IMR-90 (cell line): Measurements from ENCODE around the gene DENND5A. TPM values are rescaled to one million over a fixed set of nuclear protein-coding genes. Genes with fewer than 3 reads are reported as not detected.

ENCODE experiments used
- ATAC-seq: fragments of 200-7000 bp; cut with Tn5 transposase; 2 replicates; pipeline ENCODE4 v1.9.1; 2020; ENCODE audit warnings: low read depth, mild to moderate bottlenecking, moderate library complexity
- BruUV-seq: library from RNA; stranded (reverse); fragments of 400-500 nt; replicated peaks from 2 replicates; lab custom pipeline; 2021; lab: Mats Ljungman, UMichigan
- CTCF ChIA-PET: fragments of 300-600 bp; formaldehyde crosslinking; extraction: SDS; loops from one replicate; lab custom pipeline; 2021; ENCODE audit warnings: antibody characterized with exemption; lab: Yijun Ruan, JAX
- POLR2A ChIA-PET: fragments of 300-600 bp; sonication (Branson Sonifier 250); formaldehyde crosslinking; loops from one replicate; lab custom pipeline; 2022; ENCODE audit warnings: antibody characterized with exemption; ENCODE audit not compliant: unreplicated experiment; lab: Charles Lee
- DNase-seq: peaks from one replicate; pipeline ENCODE4 v3.0.0; 2013
- H2AFZ ChIP-seq: replicated peaks from 2 replicates; pipeline ENCODE3; 2013; ENCODE audit warnings: low read length, mild to moderate bottlenecking; ENCODE audit not compliant: poor library complexity
- H2AK5ac ChIP-seq: 2 replicates; pipeline ENCODE4 v1.6.1; 2013; ENCODE audit warnings: low read depth, low read length, inconsistent platforms
- H2AK9ac ChIP-seq: replicated peaks from 2 replicates; pipeline ENCODE3; 2013; ENCODE audit warnings: mild to moderate bottlenecking, low read depth, low read length, moderate library complexity; ENCODE audit not compliant: poor library complexity
- H2BK120ac ChIP-seq: 2 replicates; pipeline ENCODE4 v1.6.1; 2013; ENCODE audit warnings: low read depth, low read length, inconsistent platforms
- H2BK15ac ChIP-seq: 3 replicates; pipeline ENCODE4 v1.6.1; 2013; ENCODE audit warnings: low read depth, low read length, inconsistent platforms
- H2BK20ac ChIP-seq: 2 replicates; pipeline ENCODE4 v1.6.1; 2013; ENCODE audit warnings: low read depth, mild to moderate bottlenecking, inconsistent platforms, low read length, moderate library complexity
- H2BK5ac ChIP-seq: 2 replicates; pipeline ENCODE4 v1.6.1; 2013; ENCODE audit warnings: mild to moderate bottlenecking, low read depth, low read length, inconsistent platforms; ENCODE audit not compliant: poor library complexity, severe bottlenecking
- H3K14ac ChIP-seq: replicated peaks from 2 replicates; pipeline ENCODE4 v1.6.1; 2013; ENCODE audit warnings: low read depth, low read length, inconsistent platforms
- H3K18ac ChIP-seq: 2 replicates; pipeline ENCODE4 v1.6.1; 2013; ENCODE audit warnings: low read depth, low read length, control low read depth
- H3K23ac ChIP-seq: 2 replicates; pipeline ENCODE4 v1.6.1; 2013; ENCODE audit warnings: low read depth, low read length, inconsistent platforms
- H3K27ac ChIP-seq: 2 replicates; pipeline ENCODE4 v1.5.1; 2013; ENCODE audit warnings: mild to moderate bottlenecking, control low read depth, low read length; ENCODE audit not compliant: insufficient read depth
- H3K27me3 ChIP-seq: 2 replicates; pipeline ENCODE4 v1.6.1; 2013; ENCODE audit warnings: low read length; ENCODE audit not compliant: control insufficient read depth, insufficient read depth
- H3K36me3 ChIP-seq: 2 replicates; pipeline ENCODE4 v1.6.1; 2013; ENCODE audit warnings: low read length, mixed read lengths; ENCODE audit not compliant: control insufficient read depth, insufficient read depth
- H3K4ac ChIP-seq: 2 replicates; pipeline ENCODE4 v1.6.1; 2013; ENCODE audit warnings: low read depth, low read length, inconsistent platforms
- H3K4me1 ChIP-seq: 2 replicates; pipeline ENCODE4 v1.6.1; 2013; ENCODE audit warnings: low read length, mixed read lengths; ENCODE audit not compliant: control insufficient read depth, insufficient read depth
- H3K4me2 ChIP-seq: 2 replicates; pipeline ENCODE4 v1.6.1; 2013; ENCODE audit warnings: low read depth, mild to moderate bottlenecking, control low read depth, low read length, moderate library complexity
- H3K4me3 ChIP-seq: 2 replicates; pipeline ENCODE4 v1.5.1; 2013; ENCODE audit warnings: low read depth, mild to moderate bottlenecking, control low read depth, low read length, moderate library complexity; ENCODE audit not compliant: insufficient read depth
- H3K56ac ChIP-seq: 2 replicates; pipeline ENCODE4 v1.6.1; 2013; ENCODE audit warnings: low read length, inconsistent platforms; ENCODE audit not compliant: insufficient read depth; ENCODE audit errors: extremely low read depth
- H3K79me1 ChIP-seq, 2 experiments: 2 replicates each; pipeline ENCODE4 v1.6.1; 2013; ENCODE audit warnings: low read length in 2 of 2, inconsistent platforms in 1 of 2, low read depth in 1 of 2
- H3K9ac ChIP-seq: 2 replicates; pipeline ENCODE4 v1.6.1; 2013; ENCODE audit warnings: low read depth, low read length, control low read depth
- H3K9me1 ChIP-seq: 2 replicates; pipeline ENCODE4 v1.6.1; 2013; ENCODE audit warnings: low read length, inconsistent platforms; ENCODE audit not compliant: insufficient read depth
- H3K9me3 ChIP-seq: 2 replicates; pipeline ENCODE4 v1.6.1; 2013; ENCODE audit warnings: low read length; ENCODE audit not compliant: control insufficient read depth, insufficient read depth
- H4K20me1 ChIP-seq: 2 replicates; pipeline ENCODE4 v1.6.1; 2013; ENCODE audit warnings: low read length, inconsistent platforms; ENCODE audit not compliant: insufficient read depth
- H4K5ac ChIP-seq: 2 replicates; pipeline ENCODE4 v1.6.1; 2013; ENCODE audit warnings: mild to moderate bottlenecking, low read depth, low read length, control low read depth
- H4K8ac ChIP-seq, 2 experiments: 2 replicates each; pipeline ENCODE4 v1.6.1; 2013; ENCODE audit warnings: low read depth in 2 of 2, low read length in 2 of 2, control low read depth in 1 of 2, inconsistent platforms in 1 of 2
- H4K91ac ChIP-seq: 2 replicates; pipeline ENCODE4 v1.6.1; 2013; ENCODE audit warnings: low read depth, low read length, inconsistent platforms; ENCODE audit not compliant: insufficient read depth
- BHLHE40 ChIP-seq: fragments of 150-350 bp; IDR thresholded peaks from 2 replicates; pipeline ENCODE4 v1.6.1; 2016; ENCODE audit warnings: mild to moderate bottlenecking, low read depth, low read length
- CHD1 ChIP-seq: IDR thresholded peaks from 2 replicates; pipeline ENCODE4 v1.6.1; 2012; ENCODE audit warnings: low read depth, low read length, improper control_type of control experiment
- CTCF ChIP-seq: conservative IDR thresholded peaks from 2 replicates; pipeline ENCODE4 v1.5.1; 2012; ENCODE audit warnings: mild to moderate bottlenecking, low read depth, low read length, improper control_type of control experiment
- ELK1 ChIP-seq: fragments of 150-350 bp; IDR thresholded peaks from 2 replicates; pipeline ENCODE4 v1.6.1; 2016; ENCODE audit warnings: low read depth, mild to moderate bottlenecking, low read length, moderate library complexity, borderline replicate concordance
- FOS ChIP-seq: fragments of 150-350 bp; IDR thresholded peaks from 2 replicates; pipeline ENCODE4 v1.6.1; 2016; ENCODE audit warnings: low read depth, low read length
- MAFK ChIP-seq: IDR thresholded peaks from 2 replicates; pipeline ENCODE4 v1.6.1; 2012; ENCODE audit warnings: low read depth, low read length, improper control_type of control experiment
- MAZ ChIP-seq: IDR thresholded peaks from 2 replicates; pipeline ENCODE4 v1.6.1; 2012; ENCODE audit warnings: low read depth, mild to moderate bottlenecking, low read length, improper control_type of control experiment, moderate library complexity, borderline replicate concordance
- NFE2L2 ChIP-seq: fragments of 150-350 bp; IDR thresholded peaks from 2 replicates; pipeline ENCODE4 v1.6.1; 2016; ENCODE audit warnings: low read depth, mild to moderate bottlenecking, low read length
- POLR2A ChIP-seq: IDR thresholded peaks from 2 replicates; pipeline ENCODE4 v1.6.1; 2012; ENCODE audit warnings: mild to moderate bottlenecking, low read depth, low read length
- RAD21 ChIP-seq: IDR thresholded peaks from 2 replicates; pipeline ENCODE4 v1.6.1; 2012; ENCODE audit warnings: low read length, improper control_type of control experiment
- RCOR1 ChIP-seq: IDR thresholded peaks from 2 replicates; pipeline ENCODE4 v1.6.1; 2012; ENCODE audit warnings: mild to moderate bottlenecking, low read length, improper control_type of control experiment; ENCODE audit not compliant: insufficient replicate concordance
- SMC3 ChIP-seq: fragments of 150-350 bp; IDR thresholded peaks from 2 replicates; pipeline ENCODE4 v1.6.1; 2016; ENCODE audit warnings: low read depth, mild to moderate bottlenecking, antibody characterized with exemption, low read length, moderate library complexity
- WGBS, 2 experiments: methylation state at CpG; one replicate each; pipeline versions ENCODE4 v1.1.5 to v1.1.7; 2013; ENCODE audit warnings: missing lambda C conversion rate in 2 of 2; ENCODE audit not compliant: insufficient read length in 1 of 2; ENCODE audit errors: extremely low coverage in 2 of 2; 5-methylcytosine and 5-hydroxymethylcytosine counted together
- dilution Hi-C: fragments of 300-500 bp; cut with HindIII; formaldehyde crosslinking; loops from one replicate; pipeline ENCODE4 v1.14.3; 2018; ENCODE audit warnings: low sequenced_read_pairs; ENCODE audit not compliant: unreplicated experiment
- in situ Hi-C: fragments of 300-500 bp; cut with MboI; formaldehyde crosslinking; loops from 3 replicates; pipeline ENCODE4 v1.14.3; 2019; ENCODE audit warnings: low sequenced_read_pairs, inconsistent platforms, mixed read lengths
- intact Hi-C: fragments of 100-400 bp; cut with micrococcal nuclease; formaldehyde crosslinking; loops from 2 replicates; pipeline ENCODE4 v1.10.0; 2022
- polyA plus RNA-seq, 3 experiments: library from polyadenylated mRNA; depleted of rRNA; stranded (reverse); fragments of >200 nt; gene quantifications; 2 replicates each; pipeline ENCODE4 v1.2.3, GENCODE V29; 2012; ENCODE audit warnings: low replicate concordance in 1 of 3
- total RNA-seq: library from RNA; depleted of rRNA; stranded (reverse); fragments of >200 nt; gene quantifications from 2 replicates; pipeline ENCODE4 v1.2.3, GENCODE V29; 2012

DENND5A gene
- total and polyA plus RNA-seq, 2 of the 4 experiments (the other 2 are of a cell fraction), result 179 to 192 TPM

GRCh38 chr11:9247863-9248262, 17.3 kb downstream of the DENND5A start:
- no peaks in the 10 kb centered on the region for H3K27me3 ChIP-seq
- dilution Hi-C loops (no loop called here), in situ Hi-C loops (no loop called here), intact Hi-C loops (no loop called here)
- no peak overlapping the region for H3K23ac ChIP-seq
- no peaks in the 10 kb centered on the region; the same call in 1 of the 2 replicates for H3K36me3 ChIP-seq
- no TSS peak for BruUV-seq
- ATAC-seq (no peak), DNase-seq (no peak)
- no peak overlapping the region for H4K91ac ChIP-seq
- H3K27ac ChIP-seq, result no peak overlapping the region
- H3K9me1 ChIP-seq, result peaks cover 5% of the 10 kb centered on the region; the same call in 1 of the 2 replicates
- H3K79me1 ChIP-seq, result peaks cover 13 to 73% of the 10 kb centered on the region in 2 experiments
- H4K8ac ChIP-seq, result no peak overlapping the region
- H3K9me3 ChIP-seq, result no peaks in the 10 kb centered on the region
- H2AK9ac ChIP-seq, result no peak overlapping the region
- H2BK5ac ChIP-seq, result no peak overlapping the region
- no peak overlapping the region for H2BK20ac ChIP-seq
- H3K4me1 ChIP-seq, result 0 out of 2 replicates have a peak, but pooled peaks cover 1% of the 10 kb centered on the region
- no peak overlapping the region for H2BK15ac ChIP-seq
- TF ChIP-seq CTCF (no peak), SMC3 (no peak), RCOR1 (no peak), FOS (no peak), RAD21 (no peak), MAZ (no peak), NFE2L2 (no peak), BHLHE40 (no peak), MAFK (no peak), ELK1 (no peak), CHD1 (no peak), POLR2A (no peak)
- no peak overlapping the region for H3K14ac ChIP-seq
- H3K18ac ChIP-seq, result no peak overlapping the region
- H2BK120ac ChIP-seq, result no peak overlapping the region
- no peak overlapping the region for H3K4me2 ChIP-seq
- CTCF ChIA-PET, result interaction anchor here (0.9 kb wide), 1 partner anchor 37 kb away, joined by 3 read pairs; no protein-coding TSS in a partner anchor
- H4K20me1 ChIP-seq, result peaks cover 82% of the 10 kb centered on the region
- H3K9ac ChIP-seq, result no peak overlapping the region
- H2AFZ ChIP-seq, result no peak overlapping the region
- H2AK5ac ChIP-seq, result no peak overlapping the region
- no peak overlapping the region for H4K5ac ChIP-seq
- POLR2A ChIA-PET, result no interaction called here
- no peak overlapping the region for H3K4me3 ChIP-seq
- H3K56ac ChIP-seq, result no peak overlapping the region
- no peak overlapping the region for H3K4ac ChIP-seq
- WGBS, 2 experiments, result 90% methylated on average over 2 of the region's 3 CpGs; no CpG with 5 or more reads in 1 of the 2 experiments
